Activated CD4-positive, alpha-beta T cell treated with anti-CD3 and anti-CD28 coated beads, Interleukin-2, amount 50 U/mL, for 48 hours (primary cell): ENCODE measurements around the gene ZNF410.
A peak's percentile ranks its signal among the peaks of the same experiment; 100 is the strongest.
"Not testable (repeated sequence)": the region's sequence is repeated elsewhere in the genome, so short reads cannot be mapped to it uniquely, and the experiment has no call there.

Source experiments
- DNase-seq, 2 experiments: peaks; one replicate each; pipeline ENCODE4 v3.0.0-alpha.2; 2020

ZNF410 gene, protein sequence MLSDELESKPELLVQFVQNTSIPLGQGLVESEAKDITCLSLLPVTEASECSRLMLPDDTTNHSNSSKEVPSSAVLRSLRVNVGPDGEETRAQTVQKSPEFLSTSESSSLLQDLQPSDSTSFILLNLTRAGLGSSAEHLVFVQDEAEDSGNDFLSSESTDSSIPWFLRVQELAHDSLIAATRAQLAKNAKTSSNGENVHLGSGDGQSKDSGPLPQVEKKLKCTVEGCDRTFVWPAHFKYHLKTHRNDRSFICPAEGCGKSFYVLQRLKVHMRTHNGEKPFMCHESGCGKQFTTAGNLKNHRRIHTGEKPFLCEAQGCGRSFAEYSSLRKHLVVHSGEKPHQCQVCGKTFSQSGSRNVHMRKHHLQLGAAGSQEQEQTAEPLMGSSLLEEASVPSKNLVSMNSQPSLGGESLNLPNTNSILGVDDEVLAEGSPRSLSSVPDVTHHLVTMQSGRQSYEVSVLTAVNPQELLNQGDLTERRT

GRCh38 chr14:73886449-73887317 lies at the start of gene ZNF410:
TSS of gene ZNF410 (plus strand) at chr14:73886859. CDS start at chr14:73892176, 5,317 bp downstream.
- peak; percentile 95 to 97 for DNase-seq

- DNase-seq = not testable (repeated sequence)
These were observed 48.2 kb upstream of the ZNF410 start for GRCh38 chr14:73838293-73839034.

DNA sequence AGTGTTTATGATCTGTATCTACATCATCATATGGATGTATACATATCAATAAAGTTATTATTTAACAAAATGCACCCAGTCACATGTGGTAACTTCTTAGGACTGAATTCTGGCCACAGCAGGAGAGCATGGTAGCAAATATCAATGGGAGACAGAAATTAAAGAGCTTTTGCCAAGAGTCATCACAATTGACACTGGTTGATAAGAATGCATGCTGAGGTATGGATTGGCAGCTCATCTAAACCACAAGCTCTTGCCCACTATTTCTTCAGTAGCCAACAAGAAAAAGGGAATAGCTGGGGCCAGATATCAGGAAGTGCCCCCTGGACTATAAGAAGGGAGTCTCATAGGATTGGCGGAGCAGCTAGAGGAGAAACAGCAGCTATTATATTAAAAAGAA lies 44.5 kb upstream of the ZNF410 start:
- DNase-seq = no peak

GRCh38 chr14:73842851-73843250 lies 43.8 kb upstream of the ZNF410 start:
- DNase-seq = no peak

DNA sequence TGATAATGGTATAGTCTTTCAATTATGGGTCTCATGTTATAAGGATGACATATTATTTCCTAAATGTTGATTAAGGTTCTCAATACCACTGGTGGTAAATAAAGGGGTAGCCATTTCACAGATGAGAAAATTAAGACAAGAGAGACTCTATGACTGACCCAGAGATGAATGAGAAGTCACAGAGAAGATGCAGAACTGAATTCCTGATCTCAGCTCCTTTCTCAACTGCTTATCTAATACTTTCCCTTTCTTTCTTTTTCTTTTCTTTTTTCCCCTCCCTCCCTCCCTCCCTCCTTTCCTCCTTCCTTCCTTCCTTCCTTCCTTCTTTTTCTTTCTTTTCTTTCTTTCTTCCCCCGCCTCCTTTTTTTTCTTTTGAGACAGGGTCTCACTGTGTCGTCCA lies 43.4 kb upstream of the ZNF410 start:
- no peak for DNase-seq

- DNase-seq = no peak
These were observed 39.7 kb upstream of the ZNF410 start for GRCh38 chr14:73846947-73847346.

DNA sequence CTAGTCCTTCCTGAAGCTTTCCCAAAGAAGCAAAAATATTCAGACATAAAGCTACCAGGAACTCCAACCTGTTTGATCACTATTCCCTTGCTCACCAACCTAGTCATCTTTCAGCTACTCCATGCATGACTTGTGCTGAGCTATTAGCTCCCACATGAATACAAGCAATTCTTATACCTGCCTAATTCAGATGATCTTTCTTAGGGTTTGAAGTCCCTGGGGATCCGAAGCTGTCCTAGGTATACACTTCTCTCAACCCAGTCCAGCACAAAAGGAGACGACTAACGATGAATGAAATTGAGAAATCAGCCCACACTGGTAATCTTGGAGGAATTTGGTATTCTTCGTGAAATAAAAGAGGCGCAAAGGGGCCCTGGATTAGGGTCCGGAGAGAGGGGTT lies 35.7 kb upstream of the ZNF410 start:
- no peak for DNase-seq

- DNase-seq = peak; percentile 88 to 91
These were observed 34.9 kb upstream of the ZNF410 start, which contains the start of gene PTGR2 for GRCh38 chr14:73851567-73852382. TSS of gene PTGR2 (plus strand) at chr14:73851831. CDS start at chr14:73858863, 7,032 bp downstream.

DNA sequence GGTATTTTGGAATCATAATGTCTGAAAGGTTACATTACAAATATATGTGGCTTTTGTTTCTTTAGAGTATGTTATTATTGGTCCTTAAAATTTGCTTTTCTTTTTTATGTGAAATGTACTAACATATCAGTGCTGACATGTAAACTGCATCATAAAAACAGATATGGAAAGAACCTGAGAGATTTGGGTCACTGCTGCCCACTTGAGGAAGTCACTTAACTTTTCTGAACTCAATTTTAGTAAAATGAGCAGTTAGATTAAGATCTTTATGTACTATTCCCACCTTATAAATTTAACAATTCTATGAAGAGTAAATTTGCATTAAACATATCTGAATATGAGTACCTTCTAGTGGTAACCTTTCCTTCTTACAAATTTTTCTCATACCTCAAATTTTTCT lies 27.5 kb upstream of the ZNF410 start:
- DNase-seq = no peak

- no peak for DNase-seq
These were observed 25.6 kb upstream of the ZNF410 start for GRCh38 chr14:73861073-73861472.

DNA sequence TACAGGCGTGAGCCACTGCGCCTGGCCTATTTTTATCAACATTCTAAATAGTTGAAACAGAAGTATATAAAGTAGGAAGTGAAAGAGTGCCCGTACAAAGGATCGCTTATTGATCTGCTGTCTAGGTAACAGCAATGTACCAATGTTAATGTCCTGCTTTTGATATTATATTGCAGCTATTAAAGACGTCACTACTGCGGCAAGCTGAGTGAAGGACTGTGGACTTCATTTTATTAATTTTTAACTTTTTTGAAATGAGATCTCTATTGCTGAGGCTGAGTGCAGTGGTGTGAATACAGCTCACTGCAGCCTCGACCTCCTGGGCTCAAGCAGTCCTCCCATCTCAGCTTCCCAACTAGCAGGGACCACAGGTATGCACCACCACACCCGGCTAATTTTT lies 24.2 kb upstream of the ZNF410 start:
- DNase-seq = no peak

GRCh38 chr14:73863209-73863608 lies 23.4 kb upstream of the ZNF410 start:
- DNase-seq = no peak

- no peak for DNase-seq
These were observed 21.0 kb upstream of the ZNF410 start for GRCh38 chr14:73865534-73866113.

- not testable (repeated sequence) for DNase-seq
These were observed 16.9 kb upstream of the ZNF410 start for GRCh38 chr14:73869754-73870153.

DNA sequence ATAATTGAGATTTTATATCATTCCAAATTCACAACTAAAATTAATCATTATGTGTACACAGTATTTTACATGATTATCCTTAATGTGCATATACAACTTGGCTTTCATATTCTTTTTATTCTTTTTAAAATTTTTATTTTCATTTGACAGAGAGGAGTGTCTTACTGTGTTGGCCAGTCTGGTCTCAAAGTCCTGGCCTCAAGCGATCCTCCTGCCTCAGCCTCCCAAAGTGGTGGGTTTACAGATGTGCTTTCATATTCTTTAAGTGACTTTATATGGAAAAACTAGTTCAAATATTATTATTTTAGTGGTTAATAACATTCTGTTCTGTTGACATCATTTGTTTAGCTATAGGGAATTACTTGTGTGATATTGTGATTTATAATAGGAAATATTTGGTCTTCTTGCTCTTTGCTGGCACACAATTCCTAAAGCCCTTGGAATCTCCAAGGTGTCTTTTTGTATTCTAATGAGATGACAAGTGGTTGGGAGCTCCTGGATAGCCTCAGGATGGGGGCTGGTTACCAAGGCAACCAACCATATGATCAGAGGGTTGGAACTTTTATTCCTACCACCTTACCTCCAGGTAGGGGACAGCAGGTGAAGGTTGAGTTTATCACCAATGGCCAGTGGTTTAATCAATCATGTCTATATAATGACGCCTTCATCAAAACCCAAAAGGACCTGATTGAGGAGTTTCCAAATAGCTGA lies 16.0 kb upstream of the ZNF410 start:
- no peak for DNase-seq

- DNase-seq = no peak
These were observed 13.0 kb upstream of the ZNF410 start for GRCh38 chr14:73873660-73874059.

DNA sequence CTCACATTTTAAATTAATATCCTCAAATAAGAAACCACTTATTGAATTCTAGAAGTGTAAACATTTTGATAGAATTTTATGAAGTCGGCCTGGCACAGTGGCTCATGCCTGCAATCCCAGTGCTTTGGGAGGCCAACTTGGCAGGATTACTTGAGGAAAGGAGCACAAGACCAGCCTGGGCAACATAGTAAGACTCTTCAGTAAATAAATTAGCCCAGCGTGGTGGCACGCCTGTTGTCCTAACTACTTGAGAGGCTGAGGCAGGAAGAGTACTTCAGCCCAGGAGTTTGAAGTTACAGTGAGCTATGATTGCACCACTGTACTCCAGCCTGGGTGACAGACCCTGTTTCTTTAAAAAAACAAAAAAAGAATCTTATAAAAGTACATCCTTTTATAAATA lies 8.9 kb upstream of the ZNF410 start:
- no peak for DNase-seq

GRCh38 chr14:73878436-73878835 lies 8.2 kb upstream of the ZNF410 start:
- no peak for DNase-seq

- DNase-seq = no peak
These were observed 7.6 kb upstream of the ZNF410 start for GRCh38 chr14:73879027-73879426.

DNA sequence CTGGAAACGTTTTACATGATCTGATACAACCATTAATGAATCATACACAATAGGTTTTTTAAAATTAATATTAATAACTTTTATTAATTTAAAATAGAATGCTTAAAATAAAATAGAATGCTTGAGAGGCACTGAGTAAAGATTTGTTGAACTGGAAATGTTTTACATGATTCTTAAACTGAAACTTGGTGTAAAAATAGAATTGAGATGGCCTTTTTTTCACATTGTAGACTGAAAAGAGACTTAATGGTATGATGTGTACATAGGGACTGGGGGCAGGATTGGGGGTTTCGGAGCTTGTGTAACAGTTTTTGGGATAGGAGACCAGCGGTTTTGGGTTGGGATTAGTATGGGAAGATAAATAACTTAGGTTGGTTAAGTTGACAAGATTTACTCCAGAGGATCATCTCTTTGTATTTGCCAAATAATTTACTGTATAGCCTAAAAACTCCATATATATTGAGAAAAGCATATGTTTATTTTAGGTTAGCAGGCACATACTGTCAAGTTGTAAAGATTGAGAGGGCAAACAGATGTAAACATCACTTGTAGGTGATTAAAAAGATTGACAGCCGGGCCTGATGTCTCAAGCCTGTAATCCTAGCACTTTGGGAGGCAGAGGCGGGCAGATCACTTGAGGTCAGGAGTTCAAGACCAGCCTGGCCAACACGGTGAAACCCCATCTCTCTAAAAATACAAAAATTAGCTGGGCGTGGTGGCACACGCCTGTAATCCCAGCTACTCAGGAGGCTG lies 2.0 kb upstream of the ZNF410 start:
- DNase-seq = no peak
